PFSK-1 (cell line): ENCODE measurements around the gene UTP14C.

Experiments
- POLR2AphosphoS5 ChIP-seq: IDR thresholded peaks from 2 replicates; pipeline ENCODE4 v1.6.1; 2012; ENCODE audit warnings: low read depth, mild to moderate bottlenecking, control low read depth, low read length, moderate library complexity
- SIN3A ChIP-seq: IDR thresholded peaks from 2 replicates; pipeline ENCODE4 v1.6.1; 2012; ENCODE audit warnings: mild to moderate bottlenecking, low read length, moderate library complexity, borderline replicate concordance; ENCODE audit not compliant: insufficient read depth
- TF ChIP-seq, protein P1 (sequence below), 2 experiments: IDR thresholded peaks; 2 replicates each; pipeline versions ENCODE4 v1.6.1 to v1.8.0; 2011 to 2012; ENCODE audit warnings: low read depth in 2 of 2, low read length in 2 of 2, control low read depth in 1 of 2, inconsistent platforms in 1 of 2, mild to moderate bottlenecking in 1 of 2, moderate library complexity in 1 of 2; ENCODE audit not compliant: insufficient read depth in 1 of 2

- TF ChIP-seq POLR2AphosphoS5 (no peak), SIN3A (no peak)
- TF ChIP-seq, protein P1, sequence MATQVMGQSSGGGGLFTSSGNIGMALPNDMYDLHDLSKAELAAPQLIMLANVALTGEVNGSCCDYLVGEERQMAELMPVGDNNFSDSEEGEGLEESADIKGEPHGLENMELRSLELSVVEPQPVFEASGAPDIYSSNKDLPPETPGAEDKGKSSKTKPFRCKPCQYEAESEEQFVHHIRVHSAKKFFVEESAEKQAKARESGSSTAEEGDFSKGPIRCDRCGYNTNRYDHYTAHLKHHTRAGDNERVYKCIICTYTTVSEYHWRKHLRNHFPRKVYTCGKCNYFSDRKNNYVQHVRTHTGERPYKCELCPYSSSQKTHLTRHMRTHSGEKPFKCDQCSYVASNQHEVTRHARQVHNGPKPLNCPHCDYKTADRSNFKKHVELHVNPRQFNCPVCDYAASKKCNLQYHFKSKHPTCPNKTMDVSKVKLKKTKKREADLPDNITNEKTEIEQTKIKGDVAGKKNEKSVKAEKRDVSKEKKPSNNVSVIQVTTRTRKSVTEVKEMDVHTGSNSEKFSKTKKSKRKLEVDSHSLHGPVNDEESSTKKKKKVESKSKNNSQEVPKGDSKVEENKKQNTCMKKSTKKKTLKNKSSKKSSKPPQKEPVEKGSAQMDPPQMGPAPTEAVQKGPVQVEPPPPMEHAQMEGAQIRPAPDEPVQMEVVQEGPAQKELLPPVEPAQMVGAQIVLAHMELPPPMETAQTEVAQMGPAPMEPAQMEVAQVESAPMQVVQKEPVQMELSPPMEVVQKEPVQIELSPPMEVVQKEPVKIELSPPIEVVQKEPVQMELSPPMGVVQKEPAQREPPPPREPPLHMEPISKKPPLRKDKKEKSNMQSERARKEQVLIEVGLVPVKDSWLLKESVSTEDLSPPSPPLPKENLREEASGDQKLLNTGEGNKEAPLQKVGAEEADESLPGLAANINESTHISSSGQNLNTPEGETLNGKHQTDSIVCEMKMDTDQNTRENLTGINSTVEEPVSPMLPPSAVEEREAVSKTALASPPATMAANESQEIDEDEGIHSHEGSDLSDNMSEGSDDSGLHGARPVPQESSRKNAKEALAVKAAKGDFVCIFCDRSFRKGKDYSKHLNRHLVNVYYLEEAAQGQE (IDR thresholded peaks at IDR 0.05; ENCODE audit: insufficient read depth in 1 of 2, low read depth in 2 of 2, low read length in 2 of 2) = no peak
Measured at GRCh38 chr13:52027832-52028231, 3.3 kb downstream of the UTP14C start.
